Measurements from ENCODE around the gene ZNF124. TPM values are rescaled to one million over a fixed set of nuclear protein-coding genes. Genes with fewer than 3 reads are reported as not detected.
"Not testable (repeated sequence)": the region's sequence is repeated elsewhere in the genome, so short reads cannot be mapped to it uniquely, and the experiment has no call there.

The ZNF124 gene
- total RNA-seq, 1 experiment from 2014 or later = 22.2 TPM

- no peak overlapping the region for H3K27ac ChIP-seq (ENCODE audit: low read length)
- H3K27me3 ChIP-seq (ENCODE audit: low read length) = no peaks in the 10 kb centered on the region
- H3K4me3 ChIP-seq (ENCODE audit: low read length) = no peak overlapping the region
- no peak overlapping the region for H2AFZ ChIP-seq (ENCODE audit: low read length)
- ATAC-seq (no peak), DNase-seq (no peak)
- H3K9me3 ChIP-seq (ENCODE audit: low read length) = peaks cover 45% of the 10 kb centered on the region
- no TSS peak for BruUV-seq (replicated peaks)
- no peaks in the 10 kb centered on the region for H3F3A ChIP-seq (ENCODE audit: low read length, unreplicated experiment)
- POLR2A ChIA-PET (ENCODE audit: unreplicated experiment) = no interaction called here
- CTCF ChIA-PET = no interaction called here
- H3K9ac ChIP-seq (ENCODE audit: low read length) = no peak overlapping the region
- peaks cover 83% of the 10 kb centered on the region for H3K36me3 ChIP-seq (ENCODE audit: low read depth, low read length)
- intact Hi-C loops (cut with micrococcal nuclease) = loop anchor here (5.0 kb wide), 1 partner anchor 153 kb away; no protein-coding TSS in a partner anchor
- no peaks in the 10 kb centered on the region for H3K9me2 ChIP-seq (replicated peaks; ENCODE audit: low read length)
- H3K4me1 ChIP-seq (ENCODE audit: insufficient read depth, low read length) = no peaks in the 10 kb centered on the region
- H3K4me2 ChIP-seq (ENCODE audit: low read length) = no peak overlapping the region
- TF ChIP-seq CTCF (conservative IDR thresholded peaks at IDR 0.05; ENCODE audit: low read depth, low read length) (no peak), EZH2 (IDR thresholded peaks at IDR 0.05; ENCODE audit: low read length, unreplicated experiment) (no peak), EZH2phosphoT487 (IDR thresholded peaks at IDR 0.05; ENCODE audit: borderline replicate concordance, low read length) (no peak)
- H4K20me1 ChIP-seq (ENCODE audit: low read length) = peaks cover 70% of the 10 kb centered on the region
- peaks cover 98% of the 10 kb centered on the region for H3K79me2 ChIP-seq (ENCODE audit: low read length)
Measured at GRCh38 chr1:247164694-247165093, 7.1 kb downstream of the ZNF124 start.

- no peak for TF ChIP-seq CTCF (conservative IDR thresholded peaks at IDR 0.05; ENCODE audit: low read depth, low read length)
- TF ChIP-seq EZH2phosphoT487 (IDR thresholded peaks at IDR 0.05; ENCODE audit: borderline replicate concordance, low read length) = no peak
- no peak for TF ChIP-seq EZH2 (IDR thresholded peaks at IDR 0.05; ENCODE audit: low read length, unreplicated experiment)
- Histone ChIP-seq H3K36me3 (ENCODE audit: low read depth, low read length) (peaks cover 88% of the 10 kb centered on the region), H3K79me2 (ENCODE audit: low read length) (peaks cover 27% of the 10 kb centered on the region), H3K4me1 (ENCODE audit: insufficient read depth, low read length) (no peaks in the 10 kb centered on the region), H3F3A (ENCODE audit: low read length, unreplicated experiment) (no peaks in the 10 kb centered on the region), H3K9me3 (ENCODE audit: low read length) (peaks cover 42% of the 10 kb centered on the region), H3K27ac (ENCODE audit: low read length) (no peak overlapping the region), H3K27me3 (ENCODE audit: low read length) (no peaks in the 10 kb centered on the region), H2AFZ (ENCODE audit: low read length) (no peak overlapping the region), H4K20me1 (ENCODE audit: low read length) (peaks cover 5% of the 10 kb centered on the region; the same call in 1 of the 2 replicates), H3K4me3 (ENCODE audit: low read length) (no peak overlapping the region; the same call in 1 of the 2 replicates), H3K4me2 (ENCODE audit: low read length) (no peak overlapping the region), H3K9me2 (replicated peaks; ENCODE audit: low read length) (no peaks in the 10 kb centered on the region), H3K9ac (ENCODE audit: low read length) (no peak overlapping the region)
- intact Hi-C loops (cut with micrococcal nuclease) = no loop called here
- CTCF ChIA-PET = no interaction called here
- no peak for DNase-seq
- no peak for ATAC-seq
- no TSS peak for BruUV-seq (replicated peaks)
- POLR2A ChIA-PET (ENCODE audit: unreplicated experiment) = no interaction called here
Measured at GRCh38 chr1:247156787-247157232, 15.0 kb downstream of the ZNF124 start.

- Histone ChIP-seq H3K4me1 (ENCODE audit: insufficient read depth, low read length) (no peaks in the 10 kb centered on the region), H3K27me3 (ENCODE audit: low read length) (no peaks in the 10 kb centered on the region), H2AFZ (ENCODE audit: low read length) (no peak overlapping the region), H3K27ac (ENCODE audit: low read length) (no peak overlapping the region), H4K20me1 (ENCODE audit: low read length) (no peaks in the 10 kb centered on the region), H3K9ac (ENCODE audit: low read length) (no peak overlapping the region), H3K4me3 (ENCODE audit: low read length) (no peak overlapping the region), H3K4me2 (ENCODE audit: low read length) (no peak overlapping the region), H3F3A (ENCODE audit: low read length, unreplicated experiment) (no peaks in the 10 kb centered on the region), H3K9me3 (ENCODE audit: low read length) (peaks cover 31% of the 10 kb centered on the region), H3K9me2 (replicated peaks; ENCODE audit: low read length) (no peaks in the 10 kb centered on the region), H3K36me3 (ENCODE audit: low read depth, low read length) (peaks cover 83% of the 10 kb centered on the region), H3K79me2 (ENCODE audit: low read length) (0 out of 2 replicates have a peak, but pooled peaks cover 6% of the 10 kb centered on the region)
- DNase-seq = no peak
- POLR2A ChIA-PET (ENCODE audit: unreplicated experiment) = no interaction called here
- intact Hi-C loops (cut with micrococcal nuclease) = no loop called here
- no peak for ATAC-seq
- BruUV-seq (replicated peaks) = no TSS peak
- no peak for TF ChIP-seq EZH2phosphoT487 (IDR thresholded peaks at IDR 0.05; ENCODE audit: borderline replicate concordance, low read length)
- no peak for TF ChIP-seq CTCF (conservative IDR thresholded peaks at IDR 0.05; ENCODE audit: low read depth, low read length)
- no peak for TF ChIP-seq EZH2 (IDR thresholded peaks at IDR 0.05; ENCODE audit: low read length, unreplicated experiment)
- CTCF ChIA-PET = no interaction called here
Measured at GRCh38 chr1:247147781-247148180, 24.0 kb downstream of the ZNF124 start.

- H3K9me3 ChIP-seq (ENCODE audit: low read length) = peaks cover 27% of the 10 kb centered on the region
- BruUV-seq (replicated peaks); H4K20me1 ChIP-seq (ENCODE audit: low read length); H3K9me2 ChIP-seq (replicated peaks; ENCODE audit: low read length); H3K4me2 ChIP-seq (ENCODE audit: low read length); H3K9ac ChIP-seq (ENCODE audit: low read length); H3K27me3 ChIP-seq (ENCODE audit: low read length); H3K27ac ChIP-seq (ENCODE audit: low read length); DNase-seq; intact Hi-C loops (cut with micrococcal nuclease); H3K4me3 ChIP-seq (ENCODE audit: low read length); H3F3A ChIP-seq (ENCODE audit: low read length, unreplicated experiment); H3K4me1 ChIP-seq (ENCODE audit: insufficient read depth, low read length); H3K79me2 ChIP-seq (ENCODE audit: low read length); CTCF ChIA-PET; ATAC-seq; H2AFZ ChIP-seq (ENCODE audit: low read length): not testable (repeated sequence)
- H3K36me3 ChIP-seq (ENCODE audit: low read depth, low read length) = peaks cover 84% of the 10 kb centered on the region
- POLR2A ChIA-PET (ENCODE audit: unreplicated experiment) = interaction anchor here (0.6 kb wide), 1 partner anchor 47 kb away, joined by 3 read pairs; no protein-coding TSS in a partner anchor
Measured at GRCh38 chr1:247147120-247147519, 24.7 kb downstream of the ZNF124 start.

All from PC-3 (cell line).